OCI-LY3 (cell line): ENCODE data around the gene CLRN3.

Source experiments
- H2AFZ ChIP-seq: fragments of 200-600, 300-600 bp; shearing (Covaris generic); 2 replicates; pipeline ENCODE4 v1.6.0; 2014; ENCODE audit warnings: antibody characterized with exemption, low read depth, low read length
- H3K27ac ChIP-seq: fragments of 200-600, 300-600 bp; sonication (generic); 2 replicates; pipeline ENCODE4 v1.5.1; 2014; ENCODE audit warnings: mild to moderate bottlenecking, low read length, moderate library complexity, mixed read lengths
- H3K27me3 ChIP-seq: fragments of 200-600, 300-600 bp; sonication (generic); 2 replicates; pipeline ENCODE4 v1.6.1; 2014; ENCODE audit warnings: low read depth, low read length, mixed read lengths
- H3K36me3 ChIP-seq: fragments of 200-600, 300-600 bp; sonication (generic); replicated peaks from 2 replicates; pipeline ENCODE3; 2014; ENCODE audit warnings: low read depth, low read length, mixed read lengths
- H3K4me1 ChIP-seq: fragments of 300-600, 200-600 bp; sonication (generic); 2 replicates; pipeline ENCODE4 v1.6.1; 2014; ENCODE audit warnings: low read length, mixed read lengths
- H3K4me2 ChIP-seq: fragments of 200-600, 300-600 bp; sonication (generic); 2 replicates; pipeline ENCODE4 v1.6.1; 2014; ENCODE audit warnings: low read length, mixed read lengths
- H3K4me3 ChIP-seq: fragments of 300-600, 200-600 bp; sonication (generic); 2 replicates; pipeline ENCODE4 v1.5.1; 2014; ENCODE audit warnings: antibody characterized with exemption, mild to moderate bottlenecking, low read length, moderate library complexity
- H3K79me2 ChIP-seq: fragments of 300-600, 200-600 bp; shearing (Covaris generic); 2 replicates; pipeline ENCODE4 v1.6.1; 2014; ENCODE audit warnings: mild to moderate bottlenecking, low read length, mixed read lengths
- H3K9ac ChIP-seq: fragments of 300-600, 200-600 bp; shearing (Covaris generic); 2 replicates; pipeline ENCODE4 v1.6.0; 2014; ENCODE audit warnings: mild to moderate bottlenecking, low read length, moderate library complexity
- H3K9me3 ChIP-seq: fragments of 200-600, 300-600 bp; shearing (Covaris generic); 2 replicates; pipeline ENCODE4 v1.6.1; 2014; ENCODE audit warnings: low read length, mixed read lengths; ENCODE audit not compliant: insufficient read depth
- H4K20me1 ChIP-seq: fragments of 200-600, 300-600 bp; sonication (generic); 2 replicates; pipeline ENCODE4 v1.6.1; 2016; ENCODE audit warnings: low read length, mixed read lengths; ENCODE audit not compliant: insufficient read depth
- CTCF ChIP-seq: fragments of 200-600, 300-600 bp; sonication (generic); IDR thresholded peaks from 2 replicates; pipeline ENCODE4 v1.5.1; 2014; ENCODE audit warnings: antibody characterized with exemption, low read length, low read depth
- EZH2phosphoT487 ChIP-seq: fragments of 200-600 bp; shearing (Covaris generic); IDR thresholded peaks from 2 replicates; pipeline ENCODE4 v1.6.1; 2018; ENCODE audit warnings: antibody characterized with exemption, mixed run types, low read depth

Gene CLRN3

GRCh38 chr10:127892743-127893142, at the start of gene CLRN3:
TSS of gene CLRN3 (minus strand) at chr10:127892941. CDS start at chr10:127892784, 157 bp downstream.
- TF ChIP-seq CTCF (no peak), EZH2phosphoT487 (no peak)
- Histone ChIP-seq H3K4me2 (no peak within 1 kb of the TSS), H3K9me3 (no peaks in the 10 kb centered on the region), H3K36me3 (no peaks in the 10 kb centered on the region), H3K79me2 (no peaks in the 10 kb centered on the region), H3K27ac (no peak within 1 kb of the TSS), H3K4me1 (no peaks in the 10 kb centered on the region), H3K9ac (no peak within 1 kb of the TSS), H2AFZ (no peak within 1 kb of the TSS), H3K27me3 (no peaks in the 10 kb centered on the region), H4K20me1 (no peaks in the 10 kb centered on the region), H3K4me3 (no peak within 1 kb of the TSS)

DNA sequence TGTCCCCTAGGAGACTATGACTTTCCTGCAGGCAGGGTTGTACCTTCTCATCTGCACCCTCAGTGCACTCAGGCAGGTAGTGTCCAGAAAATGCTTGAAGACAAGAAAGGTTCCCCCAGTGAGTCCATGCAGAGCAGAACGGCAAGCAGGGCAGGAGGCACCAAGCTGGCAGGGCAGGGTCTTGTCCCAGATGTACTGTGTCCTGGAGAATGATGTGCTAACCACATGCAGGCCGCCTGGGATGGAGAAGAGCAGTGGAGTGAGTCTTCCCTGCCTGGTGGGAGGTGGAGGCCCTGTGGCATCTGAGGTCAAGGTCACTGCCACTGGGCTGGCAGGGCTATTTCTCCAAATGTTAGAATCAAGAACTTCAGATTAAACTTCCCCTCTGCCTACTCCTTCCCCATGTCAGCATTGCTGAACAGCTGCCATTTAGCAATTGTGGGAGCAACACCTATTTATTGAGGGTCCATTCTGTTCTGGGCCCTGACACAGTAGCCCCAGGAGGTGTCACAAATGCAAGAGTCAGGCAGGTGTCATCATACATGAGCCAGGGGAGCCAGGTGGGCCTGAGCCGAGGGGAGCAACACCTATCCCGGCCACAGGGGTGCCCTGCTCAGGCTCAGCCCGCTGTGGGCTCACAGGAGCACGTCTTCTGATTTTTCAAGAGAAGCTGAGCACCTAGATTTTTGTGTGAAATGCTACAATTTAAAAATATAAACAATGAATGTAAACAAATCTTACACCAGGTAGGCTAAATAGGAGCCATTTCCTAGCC, 48.3 kb upstream of the CLRN3 start:
- no peaks in the 10 kb centered on the region for H4K20me1 ChIP-seq
- no peak overlapping the region for H3K27ac ChIP-seq
- no peak overlapping the region for H2AFZ ChIP-seq
- H3K4me1 ChIP-seq = no peaks in the 10 kb centered on the region
- H3K36me3 ChIP-seq = no peaks in the 10 kb centered on the region
- TF ChIP-seq CTCF = no peak
- TF ChIP-seq EZH2phosphoT487 = no peak
- no peaks in the 10 kb centered on the region for H3K79me2 ChIP-seq
- H3K4me3 ChIP-seq = no peak overlapping the region
- no peak overlapping the region for H3K4me2 ChIP-seq
- H3K9ac ChIP-seq = no peak overlapping the region
- H3K27me3 ChIP-seq = no peaks in the 10 kb centered on the region
- no peaks in the 10 kb centered on the region for H3K9me3 ChIP-seq

- Histone ChIP-seq H3K4me2 (no peak overlapping the region), H2AFZ (no peak overlapping the region), H3K9ac (no peak overlapping the region), H3K4me1 (no peaks in the 10 kb centered on the region), H3K4me3 (no peak overlapping the region), H3K27me3 (no peaks in the 10 kb centered on the region), H4K20me1 (no peaks in the 10 kb centered on the region), H3K27ac (no peak overlapping the region), H3K79me2 (no peaks in the 10 kb centered on the region), H3K9me3 (no peaks in the 10 kb centered on the region), H3K36me3 (no peaks in the 10 kb centered on the region)
- TF ChIP-seq CTCF = no peak
- no peak for TF ChIP-seq EZH2phosphoT487
These were observed 47.1 kb upstream of the CLRN3 start for GRCh38 chr10:127939786-127940330.

- no peak overlapping the region for H3K4me3 ChIP-seq
- no peak overlapping the region for H3K27ac ChIP-seq
- no peaks in the 10 kb centered on the region for H3K9me3 ChIP-seq
- H4K20me1 ChIP-seq = no peaks in the 10 kb centered on the region
- no peak overlapping the region for H2AFZ ChIP-seq
- H3K36me3 ChIP-seq = no peaks in the 10 kb centered on the region
- H3K4me1 ChIP-seq = no peaks in the 10 kb centered on the region
- H3K79me2 ChIP-seq = no peaks in the 10 kb centered on the region
- H3K9ac ChIP-seq = no peak overlapping the region
- no peaks in the 10 kb centered on the region for H3K27me3 ChIP-seq
- no peak for TF ChIP-seq EZH2phosphoT487
- H3K4me2 ChIP-seq = no peak overlapping the region
These were observed 45.2 kb upstream of the CLRN3 start for GRCh38 chr10:127937915-127938463.
